ENCODE measurements around the gene FDXACB1.

GRCh38 chr11:111870522-111870885 lies 8.5 kb downstream of the FDXACB1 start:
- TF ChIP-seq EZH2 (IDR thresholded peaks at IDR 0.05), result no peak
- no peak for TF ChIP-seq POLR2AphosphoS5 (IDR thresholded peaks at IDR 0.05; ENCODE audit: borderline replicate concordance, low read depth, low read length)
